NCI-H187 (cell line): Measurements from ENCODE around the gene XRCC5.

Experiments
- DNase-seq, 2 experiments: peaks; one replicate each; lab custom pipeline; 2025; lab: John Stamatoyannopoulos, UW

Gene XRCC5

DNA sequence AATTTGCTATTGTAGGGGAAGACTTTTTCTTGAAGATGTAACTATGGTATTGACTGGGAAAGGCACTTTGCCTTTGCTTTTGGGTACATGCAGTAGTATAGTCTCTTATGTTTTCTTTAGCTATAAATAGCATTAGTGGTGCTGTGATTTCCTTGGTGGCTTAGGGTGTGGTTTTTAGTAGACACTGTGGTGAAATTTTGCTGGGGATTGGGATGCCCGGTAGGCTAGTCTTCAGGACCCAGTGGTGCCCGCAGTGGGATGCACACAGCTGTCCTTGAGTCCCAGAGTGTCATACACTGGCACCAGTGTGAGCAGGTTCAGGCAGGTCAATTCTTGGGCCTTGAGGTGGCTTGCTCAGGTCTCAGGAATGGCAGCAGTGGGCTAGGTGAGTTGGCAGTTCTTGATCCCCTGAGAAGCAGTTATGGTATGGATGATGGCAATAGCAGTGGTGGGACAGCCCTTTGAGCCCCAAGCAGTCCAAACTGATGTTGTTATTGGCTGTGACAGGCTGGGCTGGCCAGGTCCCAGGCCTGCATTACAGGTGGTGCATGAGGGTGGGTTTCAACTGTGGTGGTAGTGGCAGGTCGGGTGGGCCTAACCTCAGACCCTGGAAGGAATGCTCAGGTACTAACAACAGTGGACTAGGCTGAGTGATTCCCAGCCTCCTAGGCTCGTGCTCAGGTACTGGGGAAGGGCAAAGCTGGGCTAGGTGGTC, 124.3 kb downstream of the XRCC5 start:
- no peak for DNase-seq

DNA sequence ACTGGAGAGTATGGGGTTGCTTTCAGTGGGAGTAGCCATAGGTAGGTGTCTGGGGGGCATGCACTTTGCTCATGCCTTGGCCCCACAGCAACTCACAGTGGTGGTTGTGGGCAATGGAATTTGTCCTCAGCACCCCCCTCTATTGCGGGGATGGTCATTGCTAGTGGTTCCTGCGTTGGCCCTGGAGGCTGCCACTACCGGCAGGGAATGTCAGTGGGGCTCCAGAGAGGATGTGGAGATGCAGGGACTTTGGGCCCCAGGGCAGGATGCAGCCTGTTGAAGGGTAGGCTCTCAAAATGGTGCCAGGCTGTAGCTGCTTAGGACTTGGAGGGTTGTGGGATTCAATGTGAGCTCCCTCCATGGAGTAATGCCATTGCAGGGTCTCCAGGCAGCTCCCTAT, 125.0 kb downstream of the XRCC5 start:
- DNase-seq: no peak

DNA sequence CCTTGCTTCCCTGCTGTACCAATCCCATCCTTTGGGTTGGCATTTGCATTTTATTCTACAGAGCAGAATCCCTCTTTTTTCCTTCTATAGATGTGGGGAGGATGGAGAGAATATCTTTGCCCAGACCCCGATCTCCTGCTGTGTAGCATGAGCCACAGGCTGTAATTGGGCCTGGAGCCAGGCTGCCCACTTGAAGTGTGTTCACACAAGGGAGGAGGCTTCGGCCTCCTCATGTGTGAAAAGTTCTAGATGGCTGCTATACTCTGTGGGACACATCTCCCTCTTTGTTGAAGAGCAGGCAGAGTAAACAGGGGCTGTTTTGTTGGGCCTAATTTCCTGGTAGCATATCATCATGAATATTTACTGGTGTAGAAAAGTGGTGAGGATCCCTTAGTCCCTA, 126.3 kb downstream of the XRCC5 start:
- DNase-seq: no peak

DNA sequence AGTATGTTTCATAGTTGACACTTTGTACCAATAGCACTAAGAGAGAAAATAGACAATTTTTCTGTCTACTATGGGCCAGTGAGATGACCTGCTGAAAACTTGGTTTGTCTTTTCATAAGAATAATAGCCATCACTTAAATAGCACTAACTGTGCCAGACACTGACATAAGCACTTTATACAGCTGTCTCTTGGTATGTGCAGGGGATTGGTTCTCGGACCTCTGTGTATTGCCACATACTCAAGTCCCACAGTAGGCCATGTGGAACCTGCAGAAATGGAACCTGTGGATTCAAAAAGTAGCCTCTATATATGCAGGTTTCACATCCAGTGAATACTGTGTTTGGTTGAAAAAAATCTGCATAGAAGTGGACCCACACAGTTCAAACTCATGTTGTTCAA, 126.7 kb downstream of the XRCC5 start:
- DNase-seq: no peak

DNA sequence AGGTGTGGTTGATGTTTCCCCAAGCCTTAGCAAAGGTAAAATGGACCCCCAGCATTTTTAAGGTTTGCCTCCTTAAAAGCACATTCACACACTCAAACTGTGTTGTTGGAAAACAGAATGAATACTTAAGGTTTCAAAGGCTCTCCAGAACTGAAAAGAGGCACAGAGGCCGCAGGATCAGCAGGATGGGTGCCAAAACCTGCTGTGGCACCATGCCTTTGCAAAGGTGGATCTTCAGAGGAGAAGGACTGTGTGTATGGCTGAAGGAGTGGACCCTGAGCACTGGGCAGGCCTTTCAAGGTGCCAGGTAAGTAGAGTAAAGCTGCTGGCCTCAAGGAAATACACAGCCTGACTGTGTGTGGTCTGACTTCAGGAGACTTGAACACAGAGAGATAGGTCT, 127.3 kb downstream of the XRCC5 start:
- no peak for DNase-seq

DNA sequence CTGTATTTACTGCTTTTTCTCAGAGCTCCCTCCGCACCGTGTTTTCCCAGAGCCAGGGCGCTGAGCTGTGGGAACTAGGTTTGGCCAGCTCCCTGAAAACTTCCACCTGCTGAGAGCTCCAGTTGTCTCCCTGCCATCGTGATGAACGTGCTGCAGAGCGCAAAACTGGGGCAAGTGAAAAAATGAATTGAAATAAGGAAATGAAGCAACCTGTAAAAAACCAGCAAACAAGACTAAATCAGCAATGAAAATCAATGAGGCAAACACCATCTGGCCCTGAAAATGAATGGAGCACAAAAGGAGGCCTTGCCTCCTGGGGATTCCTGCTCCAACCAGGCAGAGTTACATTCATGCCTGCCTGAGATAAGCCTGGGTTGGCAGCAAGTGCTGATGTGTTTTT, 133.2 kb downstream of the XRCC5 start:
- DNase-seq: no peak

DNA sequence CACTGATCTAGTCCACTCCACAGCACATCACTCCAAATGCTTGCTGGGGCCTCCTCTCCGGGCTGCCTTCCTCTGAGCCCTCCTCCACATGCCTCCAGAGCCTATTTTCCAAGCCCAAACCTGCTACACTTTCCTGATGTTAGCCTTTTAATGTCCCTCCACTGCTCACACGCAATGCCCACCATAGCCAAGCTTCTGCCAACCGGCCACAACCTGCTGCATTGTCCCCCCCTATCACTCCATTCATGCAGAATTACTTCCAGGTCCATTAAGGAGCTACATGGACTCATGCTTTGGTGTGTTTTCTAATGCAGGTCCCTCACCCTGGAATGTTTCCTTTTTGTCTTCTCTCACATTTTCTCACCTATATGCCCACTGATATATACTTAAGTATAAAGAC, 133.9 kb downstream of the XRCC5 start:
- DNase-seq: no peak

DNA sequence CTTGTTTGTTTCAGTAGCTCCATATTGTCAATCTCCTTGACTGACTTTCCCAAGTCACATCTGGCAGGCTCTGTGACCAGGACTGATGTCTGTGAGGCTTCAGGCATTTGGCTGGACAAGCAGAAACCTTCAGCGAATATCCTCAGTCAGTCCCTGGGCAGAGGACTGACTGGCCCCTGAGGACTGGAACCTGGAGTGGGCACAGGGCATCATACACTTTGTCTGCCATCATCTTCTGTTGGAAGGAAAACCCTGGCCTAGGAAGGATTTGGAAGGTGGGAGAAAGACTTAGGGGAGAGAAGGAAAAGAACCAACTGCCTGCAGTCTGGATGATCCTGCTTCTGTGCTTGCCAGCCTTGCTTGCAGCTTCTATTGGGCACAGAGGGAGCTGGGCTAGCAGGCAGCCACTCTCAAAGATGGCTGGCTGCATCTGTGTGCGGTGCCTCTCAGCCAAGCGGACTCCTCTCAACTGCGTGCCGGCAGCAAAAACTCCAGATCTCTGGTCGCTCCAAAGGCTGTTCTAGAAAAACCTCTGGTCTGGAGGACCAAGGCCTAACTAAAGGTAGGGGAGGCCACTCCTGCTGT, 136.3 kb downstream of the XRCC5 start:
- no peak for DNase-seq

DNA sequence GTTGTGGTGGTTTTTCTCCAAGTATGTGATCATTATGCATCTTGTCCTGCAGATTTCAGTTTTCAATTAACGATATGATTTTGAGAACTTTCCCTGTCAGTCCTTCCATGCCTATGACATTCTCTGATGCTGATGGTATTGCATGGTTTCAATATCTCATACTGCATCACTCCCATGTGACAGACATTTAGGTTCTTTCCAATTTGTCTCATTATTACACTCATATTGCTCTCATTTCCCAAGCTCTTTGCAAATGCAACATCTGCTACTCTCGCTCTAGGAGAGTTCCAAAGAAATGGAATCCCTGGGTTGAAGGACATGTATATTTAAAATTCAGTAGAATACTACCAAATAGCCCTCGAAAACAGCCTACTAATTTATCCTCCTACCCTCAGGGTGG, 137.6 kb downstream of the XRCC5 start:
- DNase-seq: no peak
